ENCODE data around the gene MANBA. TPM values are rescaled to one million over a fixed set of nuclear protein-coding genes. Genes with fewer than 3 reads are reported as not detected.

Gene MANBA
- total and polyA plus RNA-seq, 2 of the 13 experiments (the other 11 are each of a cell fraction or from before 2014, with no cell fraction given) = 11.7 to 33.3 TPM

DNA sequence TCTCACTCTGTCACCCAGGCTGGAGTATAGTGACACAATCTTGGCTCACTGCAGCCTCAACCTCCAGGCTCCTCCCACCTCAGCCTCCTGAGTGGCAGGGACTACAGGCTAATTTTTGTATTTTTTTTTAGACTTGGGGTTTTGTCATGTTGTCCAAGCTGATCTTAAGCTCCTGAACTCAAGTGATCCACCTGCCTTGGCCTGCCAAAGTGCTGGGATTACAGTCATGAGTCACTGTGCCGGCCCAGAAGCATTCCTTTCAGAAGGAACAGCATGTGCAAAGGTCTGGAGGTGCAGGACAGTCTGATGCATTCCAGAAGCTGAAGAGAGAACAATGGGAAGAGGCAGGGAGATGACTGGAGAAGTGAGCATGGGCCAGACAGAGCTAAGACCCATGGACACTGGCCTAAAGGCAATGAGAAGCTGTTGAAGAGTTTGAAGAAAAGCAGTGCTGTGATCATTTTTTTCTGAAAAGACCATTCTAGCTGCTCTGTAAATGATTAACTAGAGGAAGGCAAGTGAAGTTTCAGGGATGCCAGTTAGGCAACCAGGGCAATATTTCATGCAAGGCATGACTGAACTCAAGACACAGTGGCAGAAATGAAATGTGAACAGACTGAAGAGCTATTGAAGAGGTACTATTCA lies 43.2 kb downstream of the MANBA start:
- ChIA-PET CTCF (ENCODE audit: low intra/inter-chr PET ratio, low total read pairs) (no interaction called here), POLR2A (interaction anchor here (1.0 to 2.0 kb wide), 3 partner anchors 97 to 151 kb away, joined by 3 to 14 read pairs (median 5); partner anchors contain the start of genes CISD2 and UBE2D3)
- intact Hi-C loops (cut with micrococcal nuclease; ENCODE audit: unreplicated experiment) = loop anchor here (5.0 to 10.0 kb wide), 3 partner anchors 45 to 273 kb away; partner anchors contain the start of gene MANBA
- H3K79me2 ChIP-seq (ENCODE audit: insufficient read depth, low read length) = no peaks in the 10 kb centered on the region
- H3K36me3 ChIP-seq (replicated peaks in 1 of 2; ENCODE audit: control insufficient read depth in 1 of 2, insufficient read depth in 2 of 2, low read length in 2 of 2) = 0 out of 5 replicates have a peak, but pooled peaks cover 0 to 3% of the 10 kb centered on the region in 2 experiments
- no TSS peak for BruUV-seq (replicated peaks)
- ATAC-seq (peak; percentile 85), FAIRE-seq (peak; percentile 68), DNase-seq (ENCODE audit: low spot score) (peak; percentile 73)
- peaks cover 57% of the 10 kb centered on the region for H3K4me1 ChIP-seq (ENCODE audit: insufficient read depth, low read length)
- H2AFZ ChIP-seq (ENCODE audit: low read length) = no peak overlapping the region
- no peaks in the 10 kb centered on the region for H4K20me1 ChIP-seq (ENCODE audit: insufficient read depth, low read length)
- peak overlapping the region; percentile 55 for H3K4me2 ChIP-seq (ENCODE audit: low read depth, low read length)
- H3K4me3 ChIP-seq (replicated peaks in 1 of 3; ENCODE audit: insufficient read depth in 1 of 3, low read depth in 2 of 3, low read length in 3 of 3) = no peak overlapping the region
- H3K27me3 ChIP-seq (ENCODE audit: control insufficient read depth in 1 of 2, insufficient read depth in 2 of 2, low read length in 2 of 2) = no peaks in the 10 kb centered on the region
- in situ Hi-C loops (cut with HindIII; ENCODE audit: extremely low pct_ligation_motif_present, low pct_unique_long_range_greater_than_20kb) = no loop called here
- no peaks in the 10 kb centered on the region for H3K9me3 ChIP-seq (ENCODE audit: low read length)
- 5% methylated on average over 1 of the region's 1 CpG for WGBS (ENCODE audit: low lambda C conversion rate)
- peak overlapping the region; percentile 23 for H3K27ac ChIP-seq (ENCODE audit: extremely low read length, insufficient read depth, low read length)
- no peak overlapping the region for H3K9ac ChIP-seq (ENCODE audit: insufficient read depth, low read depth, low read length)
- TF ChIP-seq ZNF136 (CRISPR knock-in tag; IDR thresholded peaks at IDR 0.05; ENCODE audit: low read depth) (no peak), SRSF1 (optimal IDR thresholded peaks at IDR 0.05; ENCODE audit: low read depth, low read length) (no peak), NCOR1 (IDR thresholded peaks at IDR 0.05; ENCODE audit: borderline replicate concordance, low read length) (peak; percentile 27; the same call in 1 of the 2 replicates), HES4 (CRISPR knock-in tag; IDR thresholded peaks at IDR 0.05; ENCODE audit: borderline replicate concordance) (no peak), ZMAT3 (CRISPR knock-in tag; conservative IDR thresholded peaks at IDR 0.05) (no peak), ZFX (CRISPR knock-in tag; IDR thresholded peaks at IDR 0.05; ENCODE audit: low read depth) (0 out of 2 replicates have a peak, but pooled peaks have one; percentile 20)
- TF ChIP-seq, protein P1, sequence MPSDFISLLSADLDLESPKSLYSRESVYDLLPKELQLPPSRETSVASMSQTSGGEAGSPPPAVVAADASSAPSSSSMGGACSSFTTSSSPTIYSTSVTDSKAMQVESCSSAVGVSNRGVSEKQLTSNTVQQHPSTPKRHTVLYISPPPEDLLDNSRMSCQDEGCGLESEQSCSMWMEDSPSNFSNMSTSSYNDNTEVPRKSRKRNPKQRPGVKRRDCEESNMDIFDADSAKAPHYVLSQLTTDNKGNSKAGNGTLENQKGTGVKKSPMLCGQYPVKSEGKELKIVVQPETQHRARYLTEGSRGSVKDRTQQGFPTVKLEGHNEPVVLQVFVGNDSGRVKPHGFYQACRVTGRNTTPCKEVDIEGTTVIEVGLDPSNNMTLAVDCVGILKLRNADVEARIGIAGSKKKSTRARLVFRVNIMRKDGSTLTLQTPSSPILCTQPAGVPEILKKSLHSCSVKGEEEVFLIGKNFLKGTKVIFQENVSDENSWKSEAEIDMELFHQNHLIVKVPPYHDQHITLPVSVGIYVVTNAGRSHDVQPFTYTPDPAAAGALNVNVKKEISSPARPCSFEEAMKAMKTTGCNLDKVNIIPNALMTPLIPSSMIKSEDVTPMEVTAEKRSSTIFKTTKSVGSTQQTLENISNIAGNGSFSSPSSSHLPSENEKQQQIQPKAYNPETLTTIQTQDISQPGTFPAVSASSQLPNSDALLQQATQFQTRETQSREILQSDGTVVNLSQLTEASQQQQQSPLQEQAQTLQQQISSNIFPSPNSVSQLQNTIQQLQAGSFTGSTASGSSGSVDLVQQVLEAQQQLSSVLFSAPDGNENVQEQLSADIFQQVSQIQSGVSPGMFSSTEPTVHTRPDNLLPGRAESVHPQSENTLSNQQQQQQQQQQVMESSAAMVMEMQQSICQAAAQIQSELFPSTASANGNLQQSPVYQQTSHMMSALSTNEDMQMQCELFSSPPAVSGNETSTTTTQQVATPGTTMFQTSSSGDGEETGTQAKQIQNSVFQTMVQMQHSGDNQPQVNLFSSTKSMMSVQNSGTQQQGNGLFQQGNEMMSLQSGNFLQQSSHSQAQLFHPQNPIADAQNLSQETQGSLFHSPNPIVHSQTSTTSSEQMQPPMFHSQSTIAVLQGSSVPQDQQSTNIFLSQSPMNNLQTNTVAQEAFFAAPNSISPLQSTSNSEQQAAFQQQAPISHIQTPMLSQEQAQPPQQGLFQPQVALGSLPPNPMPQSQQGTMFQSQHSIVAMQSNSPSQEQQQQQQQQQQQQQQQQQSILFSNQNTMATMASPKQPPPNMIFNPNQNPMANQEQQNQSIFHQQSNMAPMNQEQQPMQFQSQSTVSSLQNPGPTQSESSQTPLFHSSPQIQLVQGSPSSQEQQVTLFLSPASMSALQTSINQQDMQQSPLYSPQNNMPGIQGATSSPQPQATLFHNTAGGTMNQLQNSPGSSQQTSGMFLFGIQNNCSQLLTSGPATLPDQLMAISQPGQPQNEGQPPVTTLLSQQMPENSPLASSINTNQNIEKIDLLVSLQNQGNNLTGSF (CRISPR knock-in tag; IDR thresholded peaks at IDR 0.05) = no peak
- TF ChIP-seq, protein P2, sequence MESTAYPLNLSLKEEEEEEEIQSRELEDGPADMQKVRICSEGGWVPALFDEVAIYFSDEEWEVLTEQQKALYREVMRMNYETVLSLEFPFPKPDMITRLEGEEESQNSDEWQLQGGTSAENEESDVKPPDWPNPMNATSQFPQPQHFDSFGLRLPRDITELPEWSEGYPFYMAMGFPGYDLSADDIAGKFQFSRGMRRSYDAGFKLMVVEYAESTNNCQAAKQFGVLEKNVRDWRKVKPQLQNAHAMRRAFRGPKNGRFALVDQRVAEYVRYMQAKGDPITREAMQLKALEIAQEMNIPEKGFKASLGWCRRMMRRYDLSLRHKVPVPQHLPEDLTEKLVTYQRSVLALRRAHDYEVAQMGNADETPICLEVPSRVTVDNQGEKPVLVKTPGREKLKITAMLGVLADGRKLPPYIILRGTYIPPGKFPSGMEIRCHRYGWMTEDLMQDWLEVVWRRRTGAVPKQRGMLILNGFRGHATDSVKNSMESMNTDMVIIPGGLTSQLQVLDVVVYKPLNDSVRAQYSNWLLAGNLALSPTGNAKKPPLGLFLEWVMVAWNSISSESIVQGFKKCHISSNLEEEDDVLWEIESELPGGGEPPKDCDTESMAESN (CRISPR knock-in tag; conservative IDR thresholded peaks at IDR 0.05) = no peak
- TF ChIP-seq, protein P3, sequence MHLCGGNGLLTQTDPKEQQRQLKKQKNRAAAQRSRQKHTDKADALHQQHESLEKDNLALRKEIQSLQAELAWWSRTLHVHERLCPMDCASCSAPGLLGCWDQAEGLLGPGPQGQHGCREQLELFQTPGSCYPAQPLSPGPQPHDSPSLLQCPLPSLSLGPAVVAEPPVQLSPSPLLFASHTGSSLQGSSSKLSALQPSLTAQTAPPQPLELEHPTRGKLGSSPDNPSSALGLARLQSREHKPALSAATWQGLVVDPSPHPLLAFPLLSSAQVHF (CRISPR knock-in tag; IDR thresholded peaks at IDR 0.05) = no peak
- TF ChIP-seq, protein P4, sequence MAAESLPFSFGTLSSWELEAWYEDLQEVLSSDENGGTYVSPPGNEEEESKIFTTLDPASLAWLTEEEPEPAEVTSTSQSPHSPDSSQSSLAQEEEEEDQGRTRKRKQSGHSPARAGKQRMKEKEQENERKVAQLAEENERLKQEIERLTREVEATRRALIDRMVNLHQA (CRISPR knock-in tag; IDR thresholded peaks at IDR 0.05) = no peak
- TF ChIP-seq, protein P5, sequence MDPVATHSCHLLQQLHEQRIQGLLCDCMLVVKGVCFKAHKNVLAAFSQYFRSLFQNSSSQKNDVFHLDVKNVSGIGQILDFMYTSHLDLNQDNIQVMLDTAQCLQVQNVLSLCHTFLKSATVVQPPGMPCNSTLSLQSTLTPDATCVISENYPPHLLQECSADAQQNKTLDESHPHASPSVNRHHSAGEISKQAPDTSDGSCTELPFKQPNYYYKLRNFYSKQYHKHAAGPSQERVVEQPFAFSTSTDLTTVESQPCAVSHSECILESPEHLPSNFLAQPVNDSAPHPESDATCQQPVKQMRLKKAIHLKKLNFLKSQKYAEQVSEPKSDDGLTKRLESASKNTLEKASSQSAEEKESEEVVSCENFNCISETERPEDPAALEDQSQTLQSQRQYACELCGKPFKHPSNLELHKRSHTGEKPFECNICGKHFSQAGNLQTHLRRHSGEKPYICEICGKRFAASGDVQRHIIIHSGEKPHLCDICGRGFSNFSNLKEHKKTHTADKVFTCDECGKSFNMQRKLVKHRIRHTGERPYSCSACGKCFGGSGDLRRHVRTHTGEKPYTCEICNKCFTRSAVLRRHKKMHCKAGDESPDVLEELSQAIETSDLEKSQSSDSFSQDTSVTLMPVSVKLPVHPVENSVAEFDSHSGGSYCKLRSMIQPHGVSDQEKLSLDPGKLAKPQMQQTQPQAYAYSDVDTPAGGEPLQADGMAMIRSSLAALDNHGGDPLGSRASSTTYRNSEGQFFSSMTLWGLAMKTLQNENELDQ (CRISPR knock-in tag; IDR thresholded peaks at IDR 0.05; ENCODE audit: borderline replicate concordance) = no peak
